ENCODE measurements around the gene IL1RAPL1.

The IL1RAPL1 gene

DNA sequence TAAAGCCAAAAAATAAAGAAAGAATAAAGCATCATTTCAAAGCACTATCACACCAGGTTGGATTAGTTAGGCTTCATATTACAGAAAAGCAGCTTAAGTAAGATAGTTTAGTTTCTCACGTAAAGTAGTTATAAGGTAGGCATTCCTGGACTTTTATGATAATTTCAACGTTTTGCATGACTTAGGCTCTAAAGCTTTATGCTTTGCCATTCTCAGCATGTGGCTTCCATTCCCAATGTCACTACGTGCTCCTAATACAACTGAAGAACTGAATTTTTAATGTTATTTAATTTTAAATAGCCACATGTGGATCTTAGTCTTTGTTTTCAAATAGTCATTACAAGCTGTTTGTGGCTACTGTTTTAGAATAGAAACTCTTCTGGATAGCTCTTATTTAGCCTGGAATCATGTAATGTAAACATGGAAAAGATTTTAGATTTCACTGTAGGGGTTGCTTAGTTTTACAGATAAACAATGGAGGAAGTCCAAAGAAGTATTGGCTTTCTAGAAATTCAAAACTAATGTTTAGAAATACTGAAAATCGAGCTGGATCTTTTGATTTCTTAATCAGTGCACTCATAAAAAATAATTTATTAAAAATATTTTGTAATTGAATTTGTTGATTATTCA, 710.0 kb downstream of the IL1RAPL1 start:
- TF ChIP-seq EZH2phosphoT487 (IDR thresholded peaks at IDR 0.05; ENCODE audit: borderline replicate concordance) = no peak
- TF ChIP-seq, protein P1, sequence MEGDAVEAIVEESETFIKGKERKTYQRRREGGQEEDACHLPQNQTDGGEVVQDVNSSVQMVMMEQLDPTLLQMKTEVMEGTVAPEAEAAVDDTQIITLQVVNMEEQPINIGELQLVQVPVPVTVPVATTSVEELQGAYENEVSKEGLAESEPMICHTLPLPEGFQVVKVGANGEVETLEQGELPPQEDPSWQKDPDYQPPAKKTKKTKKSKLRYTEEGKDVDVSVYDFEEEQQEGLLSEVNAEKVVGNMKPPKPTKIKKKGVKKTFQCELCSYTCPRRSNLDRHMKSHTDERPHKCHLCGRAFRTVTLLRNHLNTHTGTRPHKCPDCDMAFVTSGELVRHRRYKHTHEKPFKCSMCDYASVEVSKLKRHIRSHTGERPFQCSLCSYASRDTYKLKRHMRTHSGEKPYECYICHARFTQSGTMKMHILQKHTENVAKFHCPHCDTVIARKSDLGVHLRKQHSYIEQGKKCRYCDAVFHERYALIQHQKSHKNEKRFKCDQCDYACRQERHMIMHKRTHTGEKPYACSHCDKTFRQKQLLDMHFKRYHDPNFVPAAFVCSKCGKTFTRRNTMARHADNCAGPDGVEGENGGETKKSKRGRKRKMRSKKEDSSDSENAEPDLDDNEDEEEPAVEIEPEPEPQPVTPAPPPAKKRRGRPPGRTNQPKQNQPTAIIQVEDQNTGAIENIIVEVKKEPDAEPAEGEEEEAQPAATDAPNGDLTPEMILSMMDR (conservative IDR thresholded peaks at IDR 0.05; ENCODE audit: low read length) = no peak

DNA sequence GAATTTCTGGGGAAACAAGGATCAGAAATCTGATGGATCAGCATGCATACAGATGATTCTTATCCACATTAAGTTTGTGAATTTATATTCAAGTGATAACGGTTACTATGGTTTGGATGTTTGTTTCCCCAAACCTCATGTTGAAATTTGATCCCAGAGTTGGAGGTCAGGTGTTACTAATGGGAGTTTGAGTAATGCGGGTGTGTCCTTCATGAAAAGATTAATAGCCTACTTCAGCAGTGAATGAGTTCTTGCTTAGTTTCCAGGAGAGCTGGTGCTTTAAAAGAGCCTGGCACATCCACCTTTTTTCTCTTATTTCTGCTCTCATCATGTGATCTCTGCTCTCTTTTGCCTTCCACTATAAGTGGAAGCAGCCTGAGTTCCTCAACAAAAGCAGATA, 712.4 kb downstream of the IL1RAPL1 start:
- Histone ChIP-seq H3F3A (ENCODE audit: low read depth) (no peaks in the 10 kb centered on the region), H3K9me2 (replicated peaks; ENCODE audit: low read depth, low read length) (no peaks in the 10 kb centered on the region), H3K9me3 (ENCODE audit: insufficient read depth, low read depth, low read length) (no peaks in the 10 kb centered on the region), H2AFZ (ENCODE audit: low read length) (no peak overlapping the region), H3K4me2 (ENCODE audit: low read depth, low read length, poor library complexity, severe bottlenecking) (no peak overlapping the region), H3K36me3 (ENCODE audit: insufficient read depth, low read length) (no peaks in the 10 kb centered on the region), H3K4me3 (ENCODE audit: low read length, poor library complexity, severe bottlenecking) (no peak overlapping the region), H3K79me2 (ENCODE audit: insufficient read depth, low read length) (no peaks in the 10 kb centered on the region), H3K9ac (ENCODE audit: low read depth, low read length, poor library complexity, severe bottlenecking) (no peak overlapping the region), H4K20me1 (ENCODE audit: insufficient read depth, low read length, poor library complexity, severe bottlenecking) (no peaks in the 10 kb centered on the region), H3K4me1 (ENCODE audit: insufficient read depth, low read length, poor library complexity, severe bottlenecking) (no peaks in the 10 kb centered on the region), H3K27me3 (ENCODE audit: insufficient read depth, low read length, poor library complexity, severe bottlenecking) (no peaks in the 10 kb centered on the region)
- TF ChIP-seq, protein P1 (conservative IDR thresholded peaks at IDR 0.05; ENCODE audit: low read length) = no peak
- no peak for TF ChIP-seq EZH2phosphoT487 (IDR thresholded peaks at IDR 0.05; ENCODE audit: borderline replicate concordance)

More for the DNA sequence above, 710.0 kb downstream of the IL1RAPL1 start:
- no peak overlapping the region for H3K9ac ChIP-seq (ENCODE audit: low read depth, low read length, poor library complexity, severe bottlenecking)
- no peaks in the 10 kb centered on the region for H3K27me3 ChIP-seq (ENCODE audit: insufficient read depth, low read length, poor library complexity, severe bottlenecking)
- no peaks in the 10 kb centered on the region for H3F3A ChIP-seq (ENCODE audit: low read depth)
- no peak overlapping the region for H2AFZ ChIP-seq (ENCODE audit: low read length)
- no peaks in the 10 kb centered on the region for H3K9me3 ChIP-seq (ENCODE audit: insufficient read depth, low read depth, low read length)
- no peaks in the 10 kb centered on the region for H3K79me2 ChIP-seq (ENCODE audit: insufficient read depth, low read length)
- no peaks in the 10 kb centered on the region for H3K9me2 ChIP-seq (replicated peaks; ENCODE audit: low read depth, low read length)
- H4K20me1 ChIP-seq (ENCODE audit: insufficient read depth, low read length, poor library complexity, severe bottlenecking) = no peaks in the 10 kb centered on the region
- H3K36me3 ChIP-seq (ENCODE audit: insufficient read depth, low read length) = no peaks in the 10 kb centered on the region
- no peak overlapping the region for H3K4me3 ChIP-seq (ENCODE audit: low read length, poor library complexity, severe bottlenecking)
- no peak overlapping the region for H3K4me2 ChIP-seq (ENCODE audit: low read depth, low read length, poor library complexity, severe bottlenecking)
- H3K4me1 ChIP-seq (ENCODE audit: insufficient read depth, low read length, poor library complexity, severe bottlenecking) = no peaks in the 10 kb centered on the region

DNA sequence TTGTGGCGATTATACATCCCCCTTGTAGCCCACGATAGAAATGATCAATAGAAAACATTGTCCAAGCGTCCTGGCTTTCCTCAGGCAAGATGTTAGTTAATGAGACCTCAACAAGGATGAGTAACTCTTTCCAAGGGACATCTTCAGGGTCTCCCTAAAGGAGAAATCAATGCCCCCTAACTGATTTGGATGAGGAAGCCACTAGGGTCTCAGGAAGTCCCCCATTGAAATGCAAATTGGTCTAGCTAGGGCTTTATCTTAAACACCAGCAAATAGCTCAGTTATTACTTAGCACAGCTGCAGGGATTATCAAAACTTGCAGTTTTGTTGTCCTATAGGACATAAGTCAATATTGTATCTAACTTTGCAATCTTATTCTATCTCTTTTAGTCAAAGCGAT, 721.5 kb downstream of the IL1RAPL1 start:
- no peak overlapping the region for H3K4me2 ChIP-seq (ENCODE audit: low read depth, low read length, poor library complexity, severe bottlenecking)
- H4K20me1 ChIP-seq (ENCODE audit: insufficient read depth, low read length, poor library complexity, severe bottlenecking) = no peaks in the 10 kb centered on the region
- no peak overlapping the region for H2AFZ ChIP-seq (ENCODE audit: low read length)
- no peak overlapping the region for H3K4me3 ChIP-seq (ENCODE audit: low read length, poor library complexity, severe bottlenecking)
- H3K9me3 ChIP-seq (ENCODE audit: insufficient read depth, low read depth, low read length) = no peaks in the 10 kb centered on the region
- TF ChIP-seq, protein P1 (conservative IDR thresholded peaks at IDR 0.05; ENCODE audit: low read length) = no peak
- no peak for TF ChIP-seq EZH2phosphoT487 (IDR thresholded peaks at IDR 0.05; ENCODE audit: borderline replicate concordance)
- no peak overlapping the region for H3K9ac ChIP-seq (ENCODE audit: low read depth, low read length, poor library complexity, severe bottlenecking)
- H3F3A ChIP-seq (ENCODE audit: low read depth) = no peaks in the 10 kb centered on the region
- no peaks in the 10 kb centered on the region for H3K36me3 ChIP-seq (ENCODE audit: insufficient read depth, low read length)
- H3K79me2 ChIP-seq (ENCODE audit: insufficient read depth, low read length) = no peaks in the 10 kb centered on the region
- no peaks in the 10 kb centered on the region for H3K27me3 ChIP-seq (ENCODE audit: insufficient read depth, low read length, poor library complexity, severe bottlenecking)
- H3K4me1 ChIP-seq (ENCODE audit: insufficient read depth, low read length, poor library complexity, severe bottlenecking) = no peaks in the 10 kb centered on the region
- no peaks in the 10 kb centered on the region for H3K9me2 ChIP-seq (replicated peaks; ENCODE audit: low read depth, low read length)
